ENCODE data around the gene SPECC1.
"Not testable (repeated sequence)": the region's sequence is repeated elsewhere in the genome, so short reads cannot be mapped to it uniquely, and the experiment has no call there.

SPECC1 gene

GRCh38 chr17:20282526-20283308 lies 273.6 kb downstream of the SPECC1 start:
- DNase-seq, result no peak

- no peak for DNase-seq
These were observed 274.9 kb downstream of the SPECC1 start for GRCh38 chr17:20284022-20284421.

GRCh38 chr17:20284570-20285295 lies 275.6 kb downstream of the SPECC1 start:
- no peak for DNase-seq

- DNase-seq, result no peak
These were observed 280.8 kb downstream of the SPECC1 start for GRCh38 chr17:20289984-20290383.

GRCh38 chr17:20291853-20292252 lies 282.7 kb downstream of the SPECC1 start:
- no peak for DNase-seq

- DNase-seq, result no peak
These were observed 284.3 kb downstream of the SPECC1 start for GRCh38 chr17:20293501-20293900.

GRCh38 chr17:20294120-20294519 lies 285.0 kb downstream of the SPECC1 start:
- no peak for DNase-seq

GRCh38 chr17:20299013-20299412 lies 289.9 kb downstream of the SPECC1 start:
- DNase-seq, result no peak

GRCh38 chr17:20300436-20300934 lies 291.3 kb downstream of the SPECC1 start:
- no peak for DNase-seq

GRCh38 chr17:20302246-20302917 lies 293.2 kb downstream of the SPECC1 start:
- peak; percentile 2 for DNase-seq

GRCh38 chr17:20304961-20305360 lies 295.8 kb downstream of the SPECC1 start:
- no peak for DNase-seq

GRCh38 chr17:20306924-20307323 lies 297.8 kb downstream of the SPECC1 start:
- DNase-seq, result no peak

- no peak for DNase-seq
These were observed 298.3 kb downstream of the SPECC1 start for GRCh38 chr17:20307326-20307910.

GRCh38 chr17:20310481-20310880 lies 301.3 kb downstream of the SPECC1 start:
- DNase-seq, result no peak

GRCh38 chr17:20313306-20313705 lies 304.1 kb downstream of the SPECC1 start:
- no peak for DNase-seq

GRCh38 chr17:20313891-20314290 lies 304.7 kb downstream of the SPECC1 start:
- no peak for DNase-seq

- no peak for DNase-seq
These were observed 305.7 kb downstream of the SPECC1 start for GRCh38 chr17:20314834-20315233.

GRCh38 chr17:20315311-20315710 lies 306.2 kb downstream of the SPECC1 start:
- DNase-seq, result no peak

GRCh38 chr17:20315821-20316220 lies 306.7 kb downstream of the SPECC1 start:
- no peak for DNase-seq

GRCh38 chr17:20320535-20321229 lies 311.5 kb downstream of the SPECC1 start:
- DNase-seq, result not testable (repeated sequence)

GRCh38 chr17:20321357-20321756 lies 312.2 kb downstream of the SPECC1 start:
- not testable (repeated sequence) for DNase-seq

- DNase-seq, result not testable (repeated sequence)
These were observed 318.6 kb downstream of the SPECC1 start for GRCh38 chr17:20327739-20328138.

All from NCI-H1092 (cell line).